SH-SY5Y (cell line): ENCODE data around the gene SEPTIN8.

Experiments used
- GATA2 ChIP-seq: IDR thresholded peaks from 2 replicates; pipeline ENCODE4 v1.6.1; 2011; ENCODE audit warnings: mild to moderate bottlenecking, low read depth, low read length
- GATA3 ChIP-seq: IDR thresholded peaks from 2 replicates; pipeline ENCODE4 v1.6.1; 2011; ENCODE audit warnings: low read depth, mild to moderate bottlenecking, low read length, moderate library complexity

GRCh38 chr5:132744659-132745058, 32.4 kb downstream of the SEPTIN8 start:
- TF ChIP-seq GATA2 (no peak), GATA3 (no peak)
